Loucy (cell line): Measurements from ENCODE around the gene TMEM43.

Source experiments
- CTCF ChIP-seq: fragments of 200-600 bp; sonication (generic); conservative IDR thresholded peaks from 2 replicates; pipeline ENCODE4 v1.5.1; 2014; ENCODE audit warnings: mild to moderate bottlenecking, antibody characterized with exemption, low read length
- EZH2phosphoT487 ChIP-seq: fragments of 200-600 bp; IDR thresholded peaks from 2 replicates; pipeline ENCODE4 v1.6.1; 2018; ENCODE audit warnings: antibody characterized with exemption, mild to moderate bottlenecking, moderate library complexity, borderline replicate concordance

- no peak for TF ChIP-seq CTCF
- TF ChIP-seq EZH2phosphoT487, result no peak
Observed at GRCh38 chr3:14157951-14158350, 33.1 kb downstream of the TMEM43 start.
